GF-D8 (cell line): ENCODE data around the gene DPP10.
"Not testable (repeated sequence)": the region's sequence is repeated elsewhere in the genome, so short reads cannot be mapped to it uniquely, and the experiment has no call there.

Experiments used
- DNase-seq: peaks from one replicate; lab custom pipeline; 2025; lab: John Stamatoyannopoulos, UW

Gene DPP10

DNA sequence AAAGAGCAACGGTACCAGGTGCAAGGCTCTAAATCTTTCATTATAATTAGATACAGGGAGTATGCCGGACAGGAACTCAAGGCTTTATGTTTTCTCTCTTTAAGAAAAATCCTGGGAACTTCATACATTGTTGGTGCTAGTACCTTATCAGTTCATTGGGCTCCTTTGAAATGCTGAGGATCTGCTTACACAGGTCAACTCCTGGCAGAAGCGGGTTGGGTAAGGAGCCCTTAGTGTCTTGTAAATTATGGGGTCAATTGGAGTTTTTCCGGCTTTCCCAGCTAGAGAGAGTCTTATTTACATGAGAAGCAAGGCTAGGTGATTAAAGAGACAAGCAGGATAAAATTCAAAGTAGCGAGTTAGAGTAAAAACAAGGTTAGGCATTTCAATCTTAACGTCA is 998.3 kb downstream of the DPP10 start:
- DNase-seq: not testable (repeated sequence)

GRCh38 chr2:115443539-115444185 is 1001.2 kb downstream of the DPP10 start:
- DNase-seq: no peak

DNA sequence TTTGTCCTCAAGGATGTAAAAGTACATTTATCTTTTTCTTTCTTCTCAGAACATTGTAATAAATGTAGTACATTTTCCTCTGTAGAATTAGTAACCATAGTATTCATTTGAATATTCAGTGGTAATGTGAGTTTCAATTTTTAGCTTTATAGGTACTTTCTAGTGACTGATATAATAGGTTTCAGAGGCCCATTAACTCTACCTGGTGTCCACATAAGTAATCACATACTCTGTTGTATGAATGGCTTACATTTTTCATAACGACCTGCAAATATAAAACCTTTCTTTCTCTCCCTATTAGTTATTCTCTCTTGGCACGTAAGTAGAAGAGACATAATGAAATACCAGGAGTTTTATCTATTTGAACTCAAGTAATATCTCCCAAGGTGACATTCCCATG is 1017.6 kb downstream of the DPP10 start:
- DNase-seq: no peak

- no peak for DNase-seq
Observed at GRCh38 chr2:115480741-115481140, 1038.3 kb downstream of the DPP10 start.

DNA sequence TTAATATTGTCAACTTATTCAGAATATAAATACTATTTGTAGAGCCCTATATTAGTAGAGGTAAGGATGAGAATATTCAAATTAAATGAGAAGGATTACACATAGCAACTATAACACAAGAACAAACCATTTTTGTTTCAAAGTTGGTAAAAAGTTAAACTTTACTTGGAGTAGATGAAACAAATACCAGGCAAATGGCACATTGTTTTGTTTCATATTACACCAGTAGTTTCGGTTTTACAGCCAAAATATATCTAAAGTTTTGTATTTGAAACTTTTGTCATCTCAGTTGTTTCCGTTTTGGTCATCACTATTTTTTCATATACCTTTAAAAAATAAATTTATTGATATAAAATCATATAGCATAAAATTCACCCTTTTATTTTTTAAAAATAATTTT is 1039.4 kb downstream of the DPP10 start:
- DNase-seq: no peak

- no peak for DNase-seq
Observed at GRCh38 chr2:115483666-115484065, 1041.2 kb downstream of the DPP10 start.

DNA sequence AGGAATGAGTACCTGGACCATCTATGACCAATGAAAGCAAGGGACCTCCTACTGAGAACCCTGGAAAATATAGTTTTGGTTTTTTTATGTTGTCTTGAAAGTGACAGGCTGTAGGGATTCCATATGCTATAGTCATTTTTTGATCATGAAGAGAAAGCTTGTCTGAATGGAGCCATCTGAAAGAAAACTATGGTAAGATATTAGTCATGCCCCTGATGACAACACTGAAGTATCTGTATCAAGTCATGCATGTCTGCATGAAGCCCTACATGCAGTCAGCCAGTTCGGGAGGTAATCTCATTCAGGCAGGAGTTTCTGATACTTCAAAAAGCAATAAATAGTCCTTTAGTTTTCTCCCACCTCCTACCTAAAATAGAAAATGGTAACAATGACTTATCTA is 1042.0 kb downstream of the DPP10 start:
- DNase-seq: no peak

GRCh38 chr2:115484983-115485382 is 1042.5 kb downstream of the DPP10 start:
- DNase-seq: no peak

GRCh38 chr2:115491186-115491793 is 1048.8 kb downstream of the DPP10 start:
- DNase-seq: no peak

DNA sequence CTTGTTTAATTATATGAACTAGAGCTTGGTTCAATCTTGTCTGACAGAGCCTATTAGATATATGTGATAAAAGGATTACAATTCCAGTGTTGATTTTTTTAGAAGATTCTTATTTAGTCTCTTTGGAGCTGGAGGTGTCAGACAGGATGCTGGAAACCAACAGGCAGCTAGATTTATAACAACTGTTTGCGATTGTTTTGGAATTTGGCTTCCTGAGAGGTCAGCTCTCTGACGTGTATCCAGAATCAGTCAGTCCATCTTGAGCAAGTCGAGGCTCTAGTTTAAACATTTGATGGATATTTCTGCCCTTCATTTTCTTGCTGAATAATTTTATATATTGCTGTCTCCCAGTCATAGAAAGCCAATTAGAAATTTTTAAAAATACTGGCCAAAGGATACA is 1062.9 kb downstream of the DPP10 start:
- no peak for DNase-seq

- no peak for DNase-seq
Observed at GRCh38 chr2:115520727-115521126, 1078.3 kb downstream of the DPP10 start.

DNA sequence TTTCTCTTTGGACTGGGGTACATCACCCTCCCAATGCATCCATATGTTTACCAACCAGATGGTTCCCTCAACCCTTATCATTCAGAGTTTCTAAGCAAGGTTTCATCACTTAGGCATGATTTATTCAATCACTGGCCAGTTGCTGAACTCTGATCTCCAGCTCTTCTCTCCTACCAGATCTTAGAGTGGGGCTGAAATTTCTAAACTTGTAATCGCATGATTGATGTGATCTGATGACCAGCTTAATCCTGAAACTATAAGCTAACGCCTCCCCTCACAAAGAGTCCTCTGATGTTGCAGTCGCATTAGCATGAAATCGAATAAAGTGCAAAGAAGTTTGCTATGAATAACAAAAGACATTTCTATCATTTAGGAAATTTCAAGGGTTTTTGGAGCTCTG is 1082.0 kb downstream of the DPP10 start:
- DNase-seq: no peak

DNA sequence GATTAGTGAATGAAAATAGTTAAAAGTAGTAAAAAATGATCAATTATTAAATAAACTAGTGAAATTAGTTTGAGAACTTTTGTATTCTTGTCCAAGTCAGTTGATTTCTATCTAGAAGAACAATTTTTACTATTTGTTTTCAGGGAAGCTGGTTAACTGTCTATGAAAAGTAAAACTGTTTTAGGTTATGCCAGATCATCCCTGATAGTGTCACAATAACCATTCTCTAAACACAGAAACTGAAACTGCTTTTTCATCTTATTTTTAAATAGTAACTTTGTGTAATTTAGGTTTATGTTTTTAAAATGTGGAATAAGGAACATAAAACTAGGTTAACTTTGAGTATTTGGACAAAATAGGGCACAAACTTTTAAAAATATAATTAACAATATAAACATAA is 1087.2 kb downstream of the DPP10 start:
- DNase-seq: no peak

- no peak for DNase-seq
Observed at GRCh38 chr2:115533081-115533480, 1090.6 kb downstream of the DPP10 start.

DNA sequence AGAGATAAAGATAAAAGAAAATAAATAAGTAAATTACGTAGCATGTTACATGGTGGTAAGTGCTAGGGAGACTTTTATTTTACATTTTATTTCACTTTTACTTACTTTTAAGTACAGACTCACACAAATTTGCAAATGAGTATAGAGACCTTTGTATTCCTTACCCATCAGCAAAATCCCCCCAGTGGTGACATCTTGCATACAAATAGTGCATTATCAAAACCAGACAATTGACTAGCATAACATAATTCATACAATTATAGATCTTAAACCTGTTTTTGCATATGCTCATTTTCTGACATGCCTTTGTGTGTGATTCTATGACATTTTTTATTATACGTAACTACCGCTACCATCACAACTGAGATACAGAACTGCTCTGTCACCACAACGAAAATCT is 1099.4 kb downstream of the DPP10 start:
- DNase-seq: no peak

- no peak for DNase-seq
Observed at GRCh38 chr2:115542331-115542730, 1099.9 kb downstream of the DPP10 start.

DNA sequence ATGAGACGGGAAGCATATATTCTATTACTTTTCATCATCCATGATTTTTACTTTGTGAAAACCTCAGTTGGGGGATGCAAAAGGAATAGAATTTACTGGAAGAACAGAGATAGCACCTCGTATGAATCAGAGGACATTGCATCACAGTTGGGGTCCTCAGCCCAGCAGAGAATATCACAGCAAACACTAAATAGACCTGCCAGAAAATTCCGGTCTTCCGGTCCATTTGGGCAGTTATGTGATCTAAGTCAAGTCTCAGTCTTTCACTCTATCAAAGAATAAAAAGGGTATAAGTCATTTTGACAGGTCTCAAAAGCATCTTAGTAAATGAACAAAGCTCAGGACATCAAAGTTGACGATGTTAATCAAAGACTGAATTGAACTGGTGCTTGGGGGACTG is 1100.6 kb downstream of the DPP10 start:
- no peak for DNase-seq

DNA sequence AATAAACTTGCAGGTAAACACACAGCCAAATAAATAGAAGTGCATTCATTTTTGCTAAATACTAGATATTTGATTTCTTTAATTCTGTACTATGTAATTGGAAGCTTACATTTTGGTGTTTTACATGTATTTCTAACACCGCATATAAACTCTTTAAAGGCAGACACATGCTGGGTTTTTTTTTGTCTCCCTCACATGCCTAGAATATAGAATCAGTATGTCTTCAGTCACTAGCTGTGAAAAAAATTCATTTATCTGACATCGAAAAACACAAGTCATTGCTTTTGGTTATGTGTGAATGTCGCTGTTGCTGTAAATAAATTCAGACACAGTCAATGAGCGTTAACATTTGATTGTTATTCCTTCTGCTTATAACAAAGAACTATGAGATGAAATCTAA is 1101.0 kb downstream of the DPP10 start:
- DNase-seq: no peak

DNA sequence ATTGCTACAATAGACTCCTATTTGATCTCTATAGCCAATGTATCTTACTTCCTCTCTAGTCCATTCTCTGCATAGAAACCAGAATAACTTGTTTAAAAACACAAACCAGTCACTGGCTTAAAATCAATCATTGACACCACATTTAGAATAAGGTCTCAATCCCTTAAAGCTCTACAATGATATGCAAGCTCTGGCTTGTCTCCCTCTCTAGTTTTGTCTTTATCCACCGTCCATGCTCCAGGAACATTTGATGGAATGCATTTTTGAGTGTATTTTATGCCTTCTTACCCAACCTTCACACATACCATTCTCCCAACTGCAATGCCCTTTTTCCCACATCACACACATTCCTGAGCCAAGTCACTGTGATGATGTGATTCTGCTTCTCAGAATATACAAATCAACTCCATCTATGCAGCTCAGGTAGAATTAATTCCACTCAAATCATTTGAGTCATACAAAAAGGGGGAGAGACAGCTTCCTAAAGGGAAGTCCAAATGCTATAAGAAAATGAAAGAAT is 1107.2 kb downstream of the DPP10 start:
- DNase-seq: no peak

DNA sequence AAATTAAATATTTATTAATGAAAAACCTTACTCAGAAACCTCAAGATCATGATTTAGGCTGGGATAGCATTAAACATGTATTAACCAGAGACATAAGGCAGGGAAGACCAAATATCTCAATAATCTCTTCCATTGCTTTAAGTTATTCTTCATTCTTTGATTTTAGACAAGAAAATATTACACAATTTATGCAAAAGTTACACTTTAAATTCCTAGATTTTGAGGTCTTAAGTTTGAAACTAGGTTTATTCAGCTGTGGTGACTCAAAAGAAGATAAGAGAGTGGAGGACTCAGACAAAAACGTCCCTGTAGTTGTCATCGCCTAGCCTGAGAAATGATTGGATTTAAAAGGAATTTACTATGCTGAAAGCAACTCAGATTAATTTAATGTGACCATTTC is 1110.3 kb downstream of the DPP10 start:
- no peak for DNase-seq

GRCh38 chr2:115554153-115554552 is 1111.7 kb downstream of the DPP10 start:
- no peak for DNase-seq

DNA sequence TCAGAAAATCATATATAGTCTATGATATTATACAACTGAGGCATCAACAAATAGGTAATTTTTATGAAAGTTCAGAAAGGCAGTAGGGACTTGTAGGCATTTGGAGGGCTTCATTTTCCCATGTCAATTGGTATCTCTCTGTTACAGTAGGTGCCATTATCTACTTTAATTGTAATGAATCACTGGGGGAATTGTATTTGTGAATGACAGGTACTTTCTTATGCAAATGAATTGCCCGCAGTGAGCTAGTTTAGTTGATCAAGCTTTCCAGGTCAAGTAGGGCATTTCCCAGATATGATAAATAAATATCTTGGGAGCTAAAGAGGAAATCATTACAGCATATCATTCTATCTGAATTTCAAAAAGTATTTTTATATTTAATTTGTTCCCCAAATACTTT is 1116.3 kb downstream of the DPP10 start:
- no peak for DNase-seq

DNA sequence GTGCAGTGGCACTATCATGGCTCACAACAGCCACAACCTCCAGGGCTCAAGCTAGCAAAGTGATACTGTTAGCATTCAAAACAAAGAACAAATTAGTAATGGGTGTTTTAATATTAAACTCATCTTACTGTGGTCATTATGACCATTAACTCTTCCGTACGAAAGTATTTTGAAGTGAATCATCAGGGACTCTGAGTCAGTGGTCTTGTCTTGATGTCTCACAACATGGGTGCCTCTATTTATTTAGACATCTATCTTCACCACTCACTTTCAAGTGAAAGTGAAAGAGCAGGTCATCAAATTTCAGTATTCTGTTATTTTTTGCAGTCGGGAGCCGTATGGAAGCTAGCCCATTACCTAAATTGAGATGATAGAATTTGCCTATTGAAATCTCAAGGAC is 1118.2 kb downstream of the DPP10 start:
- no peak for DNase-seq

DNA sequence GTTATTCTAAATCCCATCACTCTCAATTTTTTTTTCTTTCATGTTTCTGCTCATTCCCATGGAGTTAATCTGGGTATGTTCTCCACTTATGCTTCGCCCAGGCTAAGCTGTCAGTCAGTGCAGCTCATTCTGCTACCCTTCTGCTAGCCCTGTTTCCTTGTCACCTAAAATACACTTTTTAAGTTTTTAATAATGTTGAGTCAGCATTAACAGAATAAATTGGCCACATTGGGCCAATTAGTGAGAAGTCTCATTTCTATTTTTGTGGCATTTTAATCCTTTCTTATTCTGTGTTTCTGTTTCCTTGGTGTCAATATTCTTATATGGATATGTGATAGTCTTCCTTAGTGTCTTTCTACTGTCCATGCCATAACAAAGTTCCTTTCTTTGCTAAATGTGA is 1126.2 kb downstream of the DPP10 start:
- DNase-seq: no peak
